Measurements from ENCODE around the gene NFAM1. TPM values are rescaled to one million over a fixed set of nuclear protein-coding genes. Genes with fewer than 3 reads are reported as not detected.

Gene NFAM1
- total RNA-seq, 1 experiment from 2014 or later = 0.12 TPM

DNA sequence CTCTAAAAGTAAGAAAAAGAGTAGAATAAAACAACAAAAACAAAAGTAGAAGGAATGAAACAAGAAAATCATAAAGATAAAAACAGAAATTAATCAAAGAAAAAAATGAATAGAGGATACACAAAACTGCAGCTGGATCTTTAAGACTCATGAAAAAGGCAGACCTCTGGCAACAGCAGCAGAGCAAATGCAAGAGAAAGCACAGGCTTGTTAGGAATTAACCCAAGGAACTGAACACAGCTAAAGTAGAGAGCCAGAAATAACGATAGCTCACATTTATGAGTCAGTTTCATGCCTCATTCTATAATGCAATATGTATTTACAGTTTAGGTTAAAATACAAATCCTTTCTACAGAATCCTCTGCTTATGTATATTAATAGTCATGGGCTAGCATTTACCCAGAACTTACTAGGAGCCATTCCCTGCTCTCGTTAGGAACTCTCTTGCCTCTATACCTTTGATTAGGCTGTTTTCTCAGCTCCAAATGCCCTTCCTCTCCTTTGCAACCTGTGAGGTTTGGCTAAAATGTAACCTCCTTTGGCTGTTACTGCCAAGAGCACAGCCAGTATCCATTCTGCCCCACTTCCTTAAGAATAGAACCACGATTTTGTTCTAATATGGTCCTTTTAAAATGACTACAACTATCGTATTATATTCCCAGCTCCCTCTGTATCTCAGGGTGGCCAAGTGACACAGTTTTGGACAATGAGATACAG, 38.3 kb upstream of the NFAM1 start:
- intact Hi-C loops (cut with micrococcal nuclease) = no loop called here
- RAD21 ChIA-PET (ENCODE audit: low non-redundant PET in 1 of 2, low total read pairs in 2 of 2, uncharacterized antibody in 2 of 2, unreplicated experiment in 2 of 2) = interaction anchor here in 1 of 2 experiments (0.5 kb wide), 1 partner anchor 26 kb away, joined by 5 read pairs; no protein-coding TSS in a partner anchor
- TF ChIP-seq, protein P1, sequence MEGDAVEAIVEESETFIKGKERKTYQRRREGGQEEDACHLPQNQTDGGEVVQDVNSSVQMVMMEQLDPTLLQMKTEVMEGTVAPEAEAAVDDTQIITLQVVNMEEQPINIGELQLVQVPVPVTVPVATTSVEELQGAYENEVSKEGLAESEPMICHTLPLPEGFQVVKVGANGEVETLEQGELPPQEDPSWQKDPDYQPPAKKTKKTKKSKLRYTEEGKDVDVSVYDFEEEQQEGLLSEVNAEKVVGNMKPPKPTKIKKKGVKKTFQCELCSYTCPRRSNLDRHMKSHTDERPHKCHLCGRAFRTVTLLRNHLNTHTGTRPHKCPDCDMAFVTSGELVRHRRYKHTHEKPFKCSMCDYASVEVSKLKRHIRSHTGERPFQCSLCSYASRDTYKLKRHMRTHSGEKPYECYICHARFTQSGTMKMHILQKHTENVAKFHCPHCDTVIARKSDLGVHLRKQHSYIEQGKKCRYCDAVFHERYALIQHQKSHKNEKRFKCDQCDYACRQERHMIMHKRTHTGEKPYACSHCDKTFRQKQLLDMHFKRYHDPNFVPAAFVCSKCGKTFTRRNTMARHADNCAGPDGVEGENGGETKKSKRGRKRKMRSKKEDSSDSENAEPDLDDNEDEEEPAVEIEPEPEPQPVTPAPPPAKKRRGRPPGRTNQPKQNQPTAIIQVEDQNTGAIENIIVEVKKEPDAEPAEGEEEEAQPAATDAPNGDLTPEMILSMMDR (IDR thresholded peaks at IDR 0.05 in 2 of 3, conservative IDR thresholded peaks at IDR 0.05 in 1 of 3; ENCODE audit: borderline replicate concordance in 1 of 3, insufficient read depth in 1 of 3, low read depth in 2 of 3, low read length in 2 of 3) = no peak
- TF ChIP-seq, protein P2, sequence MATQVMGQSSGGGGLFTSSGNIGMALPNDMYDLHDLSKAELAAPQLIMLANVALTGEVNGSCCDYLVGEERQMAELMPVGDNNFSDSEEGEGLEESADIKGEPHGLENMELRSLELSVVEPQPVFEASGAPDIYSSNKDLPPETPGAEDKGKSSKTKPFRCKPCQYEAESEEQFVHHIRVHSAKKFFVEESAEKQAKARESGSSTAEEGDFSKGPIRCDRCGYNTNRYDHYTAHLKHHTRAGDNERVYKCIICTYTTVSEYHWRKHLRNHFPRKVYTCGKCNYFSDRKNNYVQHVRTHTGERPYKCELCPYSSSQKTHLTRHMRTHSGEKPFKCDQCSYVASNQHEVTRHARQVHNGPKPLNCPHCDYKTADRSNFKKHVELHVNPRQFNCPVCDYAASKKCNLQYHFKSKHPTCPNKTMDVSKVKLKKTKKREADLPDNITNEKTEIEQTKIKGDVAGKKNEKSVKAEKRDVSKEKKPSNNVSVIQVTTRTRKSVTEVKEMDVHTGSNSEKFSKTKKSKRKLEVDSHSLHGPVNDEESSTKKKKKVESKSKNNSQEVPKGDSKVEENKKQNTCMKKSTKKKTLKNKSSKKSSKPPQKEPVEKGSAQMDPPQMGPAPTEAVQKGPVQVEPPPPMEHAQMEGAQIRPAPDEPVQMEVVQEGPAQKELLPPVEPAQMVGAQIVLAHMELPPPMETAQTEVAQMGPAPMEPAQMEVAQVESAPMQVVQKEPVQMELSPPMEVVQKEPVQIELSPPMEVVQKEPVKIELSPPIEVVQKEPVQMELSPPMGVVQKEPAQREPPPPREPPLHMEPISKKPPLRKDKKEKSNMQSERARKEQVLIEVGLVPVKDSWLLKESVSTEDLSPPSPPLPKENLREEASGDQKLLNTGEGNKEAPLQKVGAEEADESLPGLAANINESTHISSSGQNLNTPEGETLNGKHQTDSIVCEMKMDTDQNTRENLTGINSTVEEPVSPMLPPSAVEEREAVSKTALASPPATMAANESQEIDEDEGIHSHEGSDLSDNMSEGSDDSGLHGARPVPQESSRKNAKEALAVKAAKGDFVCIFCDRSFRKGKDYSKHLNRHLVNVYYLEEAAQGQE (IDR thresholded peaks at IDR 0.05; ENCODE audit: low read depth) = no peak
- TF ChIP-seq SIN3A (IDR thresholded peaks at IDR 0.05; ENCODE audit: low read depth) = no peak
- no peaks in the 10 kb centered on the region for H3K9me3 ChIP-seq (ENCODE audit: control insufficient read depth in 1 of 2, insufficient read depth in 1 of 2, low read depth in 1 of 2, low read length in 2 of 2)
- no peak overlapping the region for H2AFZ ChIP-seq (ENCODE audit: low read depth, low read length, poor library complexity, severe bottlenecking)
- ATAC-seq (no peak), DNase-seq (ENCODE audit: low read depth, low spot score) (no peak)
- no peaks in the 10 kb centered on the region for H3K4me1 ChIP-seq (ENCODE audit: control insufficient read depth in 1 of 2, insufficient read depth in 2 of 2, low read length in 2 of 2)
- H3K79me2 ChIP-seq (ENCODE audit: insufficient read depth, low read length) = no peaks in the 10 kb centered on the region
- H3K9me2 ChIP-seq (ENCODE audit: insufficient read depth) = no peaks in the 10 kb centered on the region
- CTCF ChIA-PET = no interaction called here
- no peak overlapping the region for H3K9ac ChIP-seq (ENCODE audit: low read length)
- H4K20me1 ChIP-seq (ENCODE audit: insufficient read depth) = no peaks in the 10 kb centered on the region
- peaks cover 5% of the 10 kb centered on the region; the same call in 1 of the 2 replicates for H3K27me3 ChIP-seq (ENCODE audit: insufficient read depth, low read length)
- H3K4me3 ChIP-seq (replicated peaks in 1 of 2; ENCODE audit: low read depth in 1 of 2, low read length in 2 of 2) = no peak overlapping the region
- no peaks in the 10 kb centered on the region for H3K36me3 ChIP-seq (ENCODE audit: control insufficient read depth in 1 of 2, insufficient read depth in 2 of 2, low read length in 2 of 2)
- H3K27ac ChIP-seq (ENCODE audit: low read depth, low read length) = no peak overlapping the region
- POLR2A ChIA-PET = interaction anchor here (0.7 kb wide), 1 partner anchor 23 kb away, joined by 3 read pairs; no protein-coding TSS in a partner anchor
- no TSS peak for BruUV-seq (replicated peaks)
- H3K4me2 ChIP-seq (ENCODE audit: low read length) = no peak overlapping the region
